NB4 (cell line): ENCODE measurements around the gene PSMG3.
"Not testable (repeated sequence)": the region's sequence is repeated elsewhere in the genome, so short reads cannot be mapped to it uniquely, and the experiment has no call there.

Source experiments
- CTCF ChIP-seq: IDR thresholded peaks from one replicate; pipeline ENCODE4 v1.5.1; 2012; ENCODE audit warnings: low read depth, low read length
- MYC ChIP-seq: IDR thresholded peaks from 2 replicates; pipeline ENCODE4 v1.6.1; 2011; ENCODE audit warnings: low read depth, low read length
- POLR2A ChIP-seq: IDR thresholded peaks from 2 replicates; pipeline ENCODE4 v1.6.1; 2011; ENCODE audit warnings: mild to moderate bottlenecking; ENCODE audit not compliant: insufficient read length; ENCODE audit errors: extremely low read depth
- TF ChIP-seq, protein P1 (sequence below): IDR thresholded peaks from 2 replicates; pipeline ENCODE4 v1.6.1; 2011; ENCODE audit warnings: low read depth, low read length

DNA sequence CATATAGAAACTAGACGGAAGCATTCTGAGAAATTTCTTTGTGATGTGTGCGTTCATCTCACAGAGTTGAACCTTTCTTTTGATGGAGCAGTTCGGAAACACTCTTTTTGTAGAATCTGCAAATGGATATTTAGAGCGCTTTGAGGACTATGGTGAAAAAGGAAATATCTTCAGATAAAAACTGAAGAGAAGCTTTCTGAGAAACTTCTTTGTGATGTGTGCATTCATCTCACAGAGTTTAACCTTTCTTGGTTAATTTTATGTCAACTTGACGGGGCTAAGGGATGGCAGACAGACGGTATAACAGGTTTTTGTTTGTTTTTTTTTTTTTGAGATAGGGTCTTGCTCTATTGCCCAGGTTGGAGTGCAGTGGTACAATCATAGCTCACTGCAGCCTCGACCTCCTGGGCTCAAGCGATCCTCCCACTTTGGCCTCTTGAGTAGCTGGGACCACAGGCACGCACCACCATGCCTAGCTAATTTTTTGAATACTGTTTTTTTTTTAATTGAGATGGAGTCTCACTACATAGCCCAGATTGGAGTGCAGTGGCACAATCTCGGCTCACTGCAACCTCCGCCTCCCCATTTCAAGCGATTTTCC lies 50.4 kb downstream of the PSMG3 start:
- TF ChIP-seq CTCF, MYC, POLR2A: not testable (repeated sequence)
- TF ChIP-seq, protein P1, sequence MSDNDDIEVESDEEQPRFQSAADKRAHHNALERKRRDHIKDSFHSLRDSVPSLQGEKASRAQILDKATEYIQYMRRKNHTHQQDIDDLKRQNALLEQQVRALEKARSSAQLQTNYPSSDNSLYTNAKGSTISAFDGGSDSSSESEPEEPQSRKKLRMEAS, result not testable (repeated sequence)
